NCI-H446 treated with DMSO at 0.1 percent for 48 hours (cell line): ENCODE results near the gene DOCK11.

Source experiments
- DNase-seq: peaks from one replicate; lab custom pipeline; 2025; lab: John Stamatoyannopoulos, UW

The DOCK11 gene

DNA sequence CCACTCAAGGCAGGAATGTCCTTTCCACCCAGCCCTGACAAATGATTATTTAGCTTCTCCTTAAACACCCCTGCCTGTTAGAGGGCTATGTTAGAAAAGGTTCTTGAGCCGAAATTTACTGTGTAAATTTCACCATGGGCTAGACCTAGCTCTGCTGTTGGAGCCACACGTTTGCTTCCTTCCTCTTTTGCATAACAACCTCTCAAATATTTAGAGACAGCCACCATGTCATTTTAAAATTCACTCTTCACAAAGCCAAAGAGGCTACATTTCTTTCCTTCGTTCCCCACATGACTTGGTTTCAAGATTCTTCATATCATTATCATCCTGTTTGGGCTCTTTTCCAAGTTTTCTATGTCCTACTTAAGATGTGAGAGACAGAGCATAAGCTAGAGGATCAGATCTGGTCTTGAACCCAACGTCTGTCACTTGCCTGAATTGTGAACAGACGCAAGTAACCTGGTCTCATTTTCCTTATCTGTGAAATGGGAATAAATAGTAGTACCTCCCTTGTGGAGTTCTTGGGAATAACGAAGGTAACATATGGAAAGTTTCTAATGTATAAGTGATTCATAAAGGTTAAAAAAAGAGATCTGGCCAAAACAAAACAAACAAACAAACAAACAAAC lies 6.7 kb downstream of the DOCK11 start:
- DNase-seq = no peak

DNA sequence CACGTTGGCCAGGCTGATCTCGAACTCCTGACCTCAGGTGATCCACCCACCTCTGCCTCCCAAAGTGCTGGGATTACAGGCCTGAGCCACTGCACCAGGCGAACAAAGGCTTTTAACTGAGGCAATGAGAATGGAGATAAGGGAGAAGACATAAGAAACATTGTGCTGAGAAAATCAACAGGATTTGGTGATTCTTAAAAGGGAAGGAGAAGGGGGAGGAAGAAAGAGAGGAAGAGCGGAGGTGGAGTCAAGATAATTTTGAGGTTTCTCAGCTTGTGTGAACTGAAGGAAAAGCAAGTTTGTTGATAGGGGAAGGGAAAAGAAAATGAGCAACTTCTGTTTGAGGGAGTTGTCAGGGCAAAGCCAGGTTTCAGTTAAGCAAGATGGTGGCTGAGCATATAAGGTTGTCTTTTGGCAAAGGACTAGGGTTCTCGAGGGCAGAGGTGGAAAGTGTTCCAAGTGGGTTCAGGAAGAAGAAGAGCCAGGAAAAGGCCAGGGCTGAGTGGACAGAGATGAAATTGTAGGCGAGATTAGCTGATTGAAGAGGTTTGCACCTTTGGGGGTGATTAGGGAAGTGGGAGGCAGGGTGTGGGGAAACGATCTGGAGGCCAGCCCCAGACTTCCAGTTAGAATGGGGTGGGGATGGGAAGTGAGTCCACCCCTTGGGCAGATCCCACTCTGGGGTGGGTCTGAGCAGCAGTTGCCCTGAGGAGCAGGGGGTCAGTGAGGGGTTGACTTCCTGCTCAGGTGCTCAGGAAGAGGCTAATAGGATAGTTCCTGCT lies 7.8 kb downstream of the DOCK11 start:
- DNase-seq = no peak

GRCh38 chrX:118504581-118504980 lies 9.0 kb downstream of the DOCK11 start:
- no peak for DNase-seq

DNA sequence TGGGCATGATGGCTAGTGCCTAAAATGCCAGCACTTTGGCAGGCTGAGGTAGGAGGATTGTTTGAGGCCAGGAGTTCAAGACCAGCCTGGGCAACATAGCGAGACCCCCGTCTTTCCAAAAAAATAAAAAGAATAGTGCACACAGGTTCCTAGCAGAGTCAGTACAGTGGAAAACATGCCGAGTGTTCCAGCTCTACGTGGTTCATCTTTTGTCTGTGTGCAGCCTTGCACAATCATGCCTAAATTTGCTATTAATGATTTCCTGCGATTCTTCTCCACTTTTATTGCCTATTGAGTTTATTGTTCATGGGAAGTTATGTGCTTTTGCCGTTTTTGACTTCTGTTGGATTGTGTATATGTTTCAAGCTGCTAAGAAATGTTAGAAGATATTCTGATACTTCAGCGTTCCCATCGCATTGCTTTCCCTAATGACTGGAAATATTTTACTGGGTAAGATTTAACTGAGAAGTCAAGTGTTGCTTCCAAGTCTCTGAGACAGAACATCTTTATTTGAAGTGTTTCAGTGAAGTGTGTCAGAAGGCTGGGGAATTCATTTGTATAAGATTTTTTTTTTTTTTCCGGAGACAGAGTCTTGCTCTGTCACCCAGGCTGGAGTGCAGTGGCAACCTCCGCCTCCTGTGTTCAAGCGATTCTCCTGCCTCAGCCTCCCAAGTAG lies 11.3 kb downstream of the DOCK11 start:
- no peak for DNase-seq

DNA sequence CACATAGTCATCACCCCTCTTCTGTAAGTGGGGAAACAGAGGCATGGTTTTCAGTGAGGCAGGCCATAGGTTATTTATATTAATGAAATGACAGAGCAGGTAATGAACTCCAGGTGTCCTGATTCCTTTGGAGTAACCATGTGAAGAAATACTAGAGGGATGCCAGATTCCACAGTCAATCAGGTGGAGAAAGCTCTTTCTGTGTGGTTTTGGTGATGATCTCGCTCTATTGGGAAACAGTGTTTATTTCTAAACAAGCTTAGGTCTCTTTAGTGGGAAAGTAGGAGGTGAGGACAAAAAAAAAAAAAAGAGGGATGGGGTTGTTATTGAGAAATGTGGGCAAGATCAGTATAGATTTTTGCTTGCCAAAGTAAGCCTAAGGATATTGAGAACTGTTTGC lies 12.2 kb downstream of the DOCK11 start:
- no peak for DNase-seq

GRCh38 chrX:118508221-118508620 lies 12.6 kb downstream of the DOCK11 start:
- DNase-seq = no peak

DNA sequence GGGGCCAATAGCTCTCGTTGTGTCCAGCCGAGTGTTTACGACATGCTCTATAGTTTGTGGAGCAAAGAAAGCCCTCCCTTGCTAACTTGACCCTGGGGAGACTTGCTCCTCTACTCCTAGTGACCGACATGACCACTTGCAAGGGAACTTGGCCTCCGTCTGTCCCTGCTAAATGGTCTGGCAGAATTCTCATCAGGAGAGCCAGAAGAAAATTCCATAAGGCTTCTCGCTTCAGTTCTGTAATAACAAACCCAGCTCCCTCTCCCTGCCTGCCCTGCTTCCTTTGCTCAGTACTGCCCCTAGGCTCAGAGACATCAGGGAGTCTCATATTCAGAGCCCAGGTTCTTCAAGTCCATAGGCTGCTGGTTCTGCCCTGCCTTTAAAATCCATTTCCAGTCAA lies 13.0 kb downstream of the DOCK11 start:
- no peak for DNase-seq

DNA sequence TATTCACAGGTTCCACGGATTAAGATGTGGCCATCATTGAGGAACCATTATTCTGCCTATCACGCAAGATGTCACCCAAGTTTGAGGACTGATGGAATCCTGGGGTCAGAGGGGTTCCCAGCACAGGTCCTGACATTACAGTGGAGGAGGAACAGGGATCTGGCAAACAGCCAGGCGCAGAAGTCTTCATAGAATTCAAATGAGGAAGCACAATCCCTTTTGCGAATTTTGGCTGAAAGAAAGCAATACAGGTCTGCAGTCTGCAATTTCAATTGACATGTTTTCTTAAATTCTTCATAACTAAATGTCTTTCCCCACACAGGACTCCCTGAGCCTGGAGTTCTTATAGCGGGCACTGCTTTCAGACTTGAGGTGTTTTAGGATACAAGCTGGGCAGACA lies 14.5 kb downstream of the DOCK11 start:
- no peak for DNase-seq

GRCh38 chrX:118513120-118513898 lies 17.7 kb downstream of the DOCK11 start:
- DNase-seq = no peak

- no peak for DNase-seq
These were observed 24.0 kb downstream of the DOCK11 start for GRCh38 chrX:118519411-118520215.

DNA sequence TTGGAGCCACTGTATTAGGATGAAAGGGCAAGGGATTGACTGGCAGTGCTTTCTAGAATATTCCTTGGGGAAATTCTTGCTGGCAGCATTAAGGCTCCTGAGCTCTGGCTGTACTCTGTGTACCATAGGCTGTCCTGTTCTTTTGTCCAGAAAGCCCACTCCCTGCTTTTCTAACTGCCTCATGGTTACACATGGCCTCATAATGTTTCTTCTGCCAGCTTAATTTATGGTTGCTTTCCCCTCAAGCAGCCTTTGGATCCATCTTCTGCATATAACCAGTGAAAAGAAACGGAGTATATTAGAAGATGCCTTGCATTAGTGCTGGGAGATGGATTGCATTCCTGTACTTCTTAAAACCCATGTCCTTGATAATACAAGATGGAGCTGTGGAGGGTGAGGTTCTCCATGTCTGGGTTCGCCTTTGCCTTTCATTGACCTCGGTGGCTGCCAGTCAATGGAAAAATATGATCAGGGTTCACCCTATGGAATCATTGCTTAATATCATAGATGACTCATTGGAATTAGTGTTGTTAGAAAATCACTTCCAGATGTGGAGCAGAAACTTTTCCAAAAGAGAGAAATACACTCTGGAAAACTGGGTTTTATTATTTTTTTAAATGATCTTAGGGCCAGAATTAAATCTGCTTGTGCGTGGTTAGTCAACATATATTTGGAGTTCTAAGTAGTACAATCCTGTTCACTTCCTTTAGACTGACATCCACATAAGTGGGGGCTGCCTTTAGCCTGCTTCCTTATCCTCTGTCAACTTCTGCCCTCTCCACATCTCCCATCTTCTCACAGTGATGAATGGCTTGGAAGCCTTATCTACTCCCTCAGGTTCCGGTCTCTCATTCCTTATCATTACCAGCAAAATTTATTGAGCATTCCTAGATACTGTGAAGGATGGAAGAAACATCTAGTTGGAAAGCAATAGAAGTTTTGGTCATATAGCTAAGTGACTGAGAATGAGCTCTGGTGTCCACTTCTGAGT lies 24.9 kb downstream of the DOCK11 start:
- no peak for DNase-seq

DNA sequence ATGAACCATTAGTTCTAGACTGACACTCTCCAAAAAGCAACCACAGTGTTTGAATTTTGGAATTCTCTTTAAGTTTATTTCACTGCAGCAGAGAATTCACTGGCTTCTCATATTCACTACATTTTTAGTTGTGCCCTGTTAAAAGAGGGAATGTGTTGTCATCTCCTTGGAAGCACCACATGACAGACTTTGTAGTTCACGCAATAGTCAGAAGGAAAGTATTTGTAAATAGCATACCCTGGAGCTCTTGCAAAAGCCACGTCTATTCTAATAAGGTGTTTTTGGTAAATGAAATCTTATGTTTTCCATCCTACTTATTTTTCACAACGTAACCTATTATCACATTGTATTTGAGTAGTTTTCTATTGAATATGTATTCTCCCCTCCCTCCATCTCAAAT lies 25.8 kb downstream of the DOCK11 start:
- no peak for DNase-seq

- no peak for DNase-seq
These were observed 26.8 kb downstream of the DOCK11 start for GRCh38 chrX:118522230-118522926.

GRCh38 chrX:118523920-118524319 lies 28.3 kb downstream of the DOCK11 start:
- DNase-seq = no peak

- no peak for DNase-seq
These were observed 28.7 kb downstream of the DOCK11 start for GRCh38 chrX:118524344-118524743.

- DNase-seq = no peak
These were observed 29.6 kb downstream of the DOCK11 start for GRCh38 chrX:118525174-118525730.

GRCh38 chrX:118526149-118526548 lies 30.5 kb downstream of the DOCK11 start:
- no peak for DNase-seq

- DNase-seq = no peak
These were observed 32.6 kb downstream of the DOCK11 start for GRCh38 chrX:118528071-118528737.
